Muscle layer of colon (tissue), 2 donors: ENCODE data around the gene F12.

Source experiments
- H3K27ac ChIP-seq: one replicate; pipeline ENCODE4 v1.7.0; 2013; ENCODE audit warnings: low read depth, mild to moderate bottlenecking, low read length, moderate library complexity
- H3K27me3 ChIP-seq, 2 donors: one replicate each; pipeline ENCODE4 v1.7.0; 2013; ENCODE audit warnings: low read length in 2 of 2, mild to moderate bottlenecking in 2 of 2; ENCODE audit not compliant: insufficient read depth in 2 of 2, control insufficient read depth in 1 of 2
- H3K36me3 ChIP-seq: one replicate; pipeline ENCODE4 v1.7.0; 2013; ENCODE audit warnings: mild to moderate bottlenecking, low read length; ENCODE audit not compliant: insufficient read depth
- H3K4me1 ChIP-seq: one replicate; pipeline ENCODE4 v1.7.0; 2013; ENCODE audit warnings: mild to moderate bottlenecking, low read length; ENCODE audit not compliant: insufficient read depth
- H3K4me3 ChIP-seq, 2 donors: one replicate each; pipeline ENCODE4 v1.7.0; 2013; ENCODE audit warnings: low read length in 2 of 2, low read depth in 1 of 2, mild to moderate bottlenecking in 1 of 2, moderate library complexity in 1 of 2
- H3K9ac ChIP-seq: one replicate; pipeline ENCODE4 v1.7.0; 2013; ENCODE audit warnings: low read length
- H3K9me3 ChIP-seq: one replicate; pipeline ENCODE4 v1.7.0; 2013; ENCODE audit warnings: mild to moderate bottlenecking, low read length
- donor health status: abdominal sarcoma.
- donor health status: Adenocarcinoma of cecum.

Gene F12

GRCh38 chr5:177434942-177435738, 25.8 kb upstream of the F12 start:
- Histone ChIP-seq H3K4me1 (peaks cover 14% of the 10 kb centered on the region), H3K36me3 (peaks cover 62% of the 10 kb centered on the region)

DNA sequence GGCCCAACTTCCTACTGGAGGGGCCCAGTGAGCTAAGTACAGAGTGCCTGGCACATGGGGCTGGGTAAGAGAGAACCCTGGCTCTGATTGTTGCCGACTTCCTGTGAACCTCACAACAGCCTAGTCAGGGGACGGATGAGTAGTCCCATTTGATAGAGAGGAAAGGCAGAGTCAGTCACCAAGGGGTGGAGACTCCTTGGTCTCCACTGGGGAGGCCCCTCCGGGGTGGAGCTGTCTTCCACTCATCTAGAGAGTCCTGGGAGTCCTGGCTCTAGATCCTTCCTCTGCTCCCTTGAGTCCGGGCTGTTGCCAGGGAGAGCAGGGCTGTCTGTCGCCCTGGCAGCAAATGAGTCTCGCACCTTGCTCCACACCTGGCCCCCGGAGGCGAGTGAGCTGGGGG, 25.1 kb upstream of the F12 start:
- Histone ChIP-seq H3K27ac (no peak overlapping the region), H3K4me3 (no peak overlapping the region), H3K27me3 (no peaks in the 10 kb centered on the region), H3K9ac (no peak overlapping the region), H3K36me3 (peaks cover 63% of the 10 kb centered on the region), H3K9me3 (no peaks in the 10 kb centered on the region), H3K4me1 (peaks cover 14% of the 10 kb centered on the region)

More at GRCh38 chr5:177434942-177435738, 25.8 kb upstream of the F12 start:
- Histone ChIP-seq H3K9ac (no peak overlapping the region), H3K27me3 (no peaks in the 10 kb centered on the region), H3K27ac (no peak overlapping the region), H3K9me3 (no peaks in the 10 kb centered on the region), H3K4me3 (no peak overlapping the region)

DNA sequence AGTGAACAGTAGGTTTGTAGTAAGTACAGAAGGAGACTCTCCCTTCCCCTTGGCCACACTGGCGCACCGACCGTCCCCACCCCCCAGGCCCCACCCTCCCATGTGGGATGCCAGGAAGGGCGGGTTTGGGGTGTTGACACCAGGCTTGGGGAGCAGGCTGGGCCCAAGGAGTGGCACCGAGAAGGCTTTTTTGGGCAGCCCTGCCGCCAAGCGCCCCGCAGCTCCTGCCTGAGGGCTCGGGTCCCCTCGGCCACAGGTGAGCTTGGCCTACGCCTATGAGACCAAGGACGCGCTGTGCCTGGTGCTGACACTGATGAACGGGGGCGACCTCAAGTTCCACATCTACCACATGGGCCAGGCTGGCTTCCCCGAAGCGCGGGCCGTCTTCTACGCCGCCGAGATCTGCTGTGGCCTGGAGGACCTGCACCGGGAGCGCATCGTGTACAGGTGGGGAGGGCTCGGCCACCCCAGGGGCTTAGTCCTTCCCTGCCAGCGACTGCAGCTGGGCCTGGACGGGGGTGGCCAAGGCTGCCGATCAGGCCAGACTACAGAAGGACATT, 24.4 kb upstream of the F12 start:
- Histone ChIP-seq H3K27me3 (no peaks in the 10 kb centered on the region), H3K9ac (no peak overlapping the region), H3K4me1 (peaks cover 14% of the 10 kb centered on the region), H3K9me3 (no peaks in the 10 kb centered on the region), H3K27ac (no peak overlapping the region), H3K36me3 (peaks cover 63% of the 10 kb centered on the region), H3K4me3 (no peak overlapping the region)

GRCh38 chr5:177432839-177433657, 23.7 kb upstream of the F12 start:
- Histone ChIP-seq H3K36me3 (peaks cover 63% of the 10 kb centered on the region), H3K27ac (no peak overlapping the region), H3K9me3 (no peaks in the 10 kb centered on the region), H3K9ac (no peak overlapping the region), H3K4me3 (no peak overlapping the region), H3K27me3 (no peaks in the 10 kb centered on the region), H3K4me1 (peaks cover 20% of the 10 kb centered on the region)

DNA sequence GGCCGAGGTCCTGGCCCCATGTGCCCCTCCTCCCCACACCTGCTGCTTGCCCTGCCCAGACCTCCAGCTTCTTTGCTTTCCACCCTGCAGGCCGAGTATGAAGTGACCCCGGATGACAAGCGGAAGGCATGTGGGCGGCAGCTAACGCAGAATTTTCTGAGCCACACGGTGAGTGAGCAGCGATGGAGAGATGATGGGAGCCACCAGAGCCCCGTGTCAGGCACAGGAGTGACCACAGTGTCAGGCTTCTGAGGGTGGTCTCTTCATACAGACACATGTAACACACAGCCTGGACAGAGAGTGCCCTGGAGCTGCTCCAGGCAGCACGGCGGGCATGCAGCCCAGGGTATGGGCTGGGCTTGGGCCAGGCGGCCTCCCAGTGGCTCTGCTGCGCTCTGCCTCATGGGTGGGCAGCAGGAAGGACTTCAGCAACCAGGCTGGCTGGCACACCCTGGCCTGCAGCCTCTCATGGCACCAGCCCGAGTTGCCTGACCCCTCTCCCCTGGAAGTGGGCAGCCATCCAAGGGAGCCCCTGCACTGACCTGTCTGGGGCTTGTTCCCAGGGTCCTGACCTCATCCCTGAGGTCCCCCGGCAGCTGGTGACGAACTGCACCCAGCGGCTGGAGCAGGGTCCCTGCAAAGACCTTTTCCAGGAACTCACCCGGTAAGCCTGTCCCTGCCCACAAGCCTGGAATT, 22.9 kb upstream of the F12 start:
- H3K9me3 ChIP-seq = no peaks in the 10 kb centered on the region
- no peaks in the 10 kb centered on the region for H3K27me3 ChIP-seq
- H3K27ac ChIP-seq = no peak overlapping the region
- H3K4me1 ChIP-seq = peaks cover 27% of the 10 kb centered on the region
- no peak overlapping the region for H3K9ac ChIP-seq
- peaks cover 56% of the 10 kb centered on the region for H3K36me3 ChIP-seq
- H3K4me3 ChIP-seq = no peak overlapping the region

DNA sequence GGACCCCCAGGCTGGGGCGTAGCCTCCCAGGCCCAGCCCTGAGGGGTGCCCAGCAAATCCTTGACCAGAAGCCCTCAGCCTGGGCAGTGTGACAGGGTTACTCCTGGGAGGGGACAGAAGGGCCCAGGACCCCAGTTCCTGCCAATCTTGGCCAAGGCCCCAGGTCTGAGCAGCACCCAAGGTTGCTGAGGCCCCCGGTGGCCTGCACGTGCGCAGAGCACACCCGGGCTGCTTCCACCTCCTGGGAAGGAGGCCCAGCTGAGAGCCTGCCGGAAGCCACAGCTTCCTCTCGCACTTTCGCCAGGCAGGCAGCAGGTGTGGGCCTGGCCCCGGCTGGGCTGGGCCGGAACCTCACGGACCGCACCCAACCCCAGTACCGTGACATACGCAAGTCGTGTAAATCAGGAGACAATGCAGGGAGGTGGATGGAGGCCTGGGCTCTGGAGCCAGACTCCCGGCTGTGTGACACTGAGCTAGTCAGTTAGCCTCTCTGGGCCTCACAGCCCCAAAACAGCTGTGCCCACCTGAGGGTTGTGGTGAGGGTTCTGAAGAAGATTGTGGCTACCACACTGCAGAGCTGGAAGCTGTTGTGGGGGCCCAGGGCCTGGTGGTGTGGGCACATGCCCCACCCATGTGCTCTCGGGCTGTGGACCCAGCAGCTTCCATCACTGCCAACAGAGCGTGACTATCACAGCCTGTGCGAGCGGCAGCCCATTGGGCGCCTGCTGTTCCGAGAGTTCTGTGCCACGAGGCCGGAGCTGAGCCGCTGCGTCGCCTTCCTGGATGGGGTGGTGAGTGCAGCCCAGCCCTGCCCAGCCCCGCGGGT, 22.2 kb upstream of the F12 start:
- H3K4me1 ChIP-seq = peaks cover 30% of the 10 kb centered on the region
- peaks cover 52% of the 10 kb centered on the region for H3K36me3 ChIP-seq

DNA sequence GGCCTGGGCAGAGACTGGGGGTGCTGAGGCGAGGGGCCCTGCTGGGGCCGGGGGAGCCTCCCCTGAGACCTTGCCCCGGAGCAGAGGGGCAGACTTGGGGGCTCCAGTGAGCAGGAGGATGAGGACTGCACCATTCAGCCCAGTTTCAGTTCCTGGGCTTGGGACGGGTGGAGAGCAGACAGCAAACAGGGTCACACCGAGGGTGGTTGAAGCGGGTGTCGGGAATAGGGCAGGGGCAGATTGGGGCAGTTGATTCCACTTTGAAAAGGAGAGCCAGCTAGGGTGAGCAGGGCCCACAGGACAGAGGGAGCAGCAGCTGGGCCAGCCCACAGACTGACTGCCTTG, 21.6 kb upstream of the F12 start:
- Histone ChIP-seq H3K9me3 (no peaks in the 10 kb centered on the region), H3K4me1 (peaks cover 30% of the 10 kb centered on the region), H3K9ac (no peak overlapping the region), H3K36me3 (peaks cover 48% of the 10 kb centered on the region), H3K4me3 (no peak overlapping the region), H3K27ac (no peak overlapping the region), H3K27me3 (no peaks in the 10 kb centered on the region)

More for the DNA sequence above, 22.2 kb upstream of the F12 start:
- no peaks in the 10 kb centered on the region for H3K27me3 ChIP-seq
- H3K9ac ChIP-seq = no peak overlapping the region
- H3K4me3 ChIP-seq = no peak overlapping the region
- no peaks in the 10 kb centered on the region for H3K9me3 ChIP-seq
- no peak overlapping the region for H3K27ac ChIP-seq

DNA sequence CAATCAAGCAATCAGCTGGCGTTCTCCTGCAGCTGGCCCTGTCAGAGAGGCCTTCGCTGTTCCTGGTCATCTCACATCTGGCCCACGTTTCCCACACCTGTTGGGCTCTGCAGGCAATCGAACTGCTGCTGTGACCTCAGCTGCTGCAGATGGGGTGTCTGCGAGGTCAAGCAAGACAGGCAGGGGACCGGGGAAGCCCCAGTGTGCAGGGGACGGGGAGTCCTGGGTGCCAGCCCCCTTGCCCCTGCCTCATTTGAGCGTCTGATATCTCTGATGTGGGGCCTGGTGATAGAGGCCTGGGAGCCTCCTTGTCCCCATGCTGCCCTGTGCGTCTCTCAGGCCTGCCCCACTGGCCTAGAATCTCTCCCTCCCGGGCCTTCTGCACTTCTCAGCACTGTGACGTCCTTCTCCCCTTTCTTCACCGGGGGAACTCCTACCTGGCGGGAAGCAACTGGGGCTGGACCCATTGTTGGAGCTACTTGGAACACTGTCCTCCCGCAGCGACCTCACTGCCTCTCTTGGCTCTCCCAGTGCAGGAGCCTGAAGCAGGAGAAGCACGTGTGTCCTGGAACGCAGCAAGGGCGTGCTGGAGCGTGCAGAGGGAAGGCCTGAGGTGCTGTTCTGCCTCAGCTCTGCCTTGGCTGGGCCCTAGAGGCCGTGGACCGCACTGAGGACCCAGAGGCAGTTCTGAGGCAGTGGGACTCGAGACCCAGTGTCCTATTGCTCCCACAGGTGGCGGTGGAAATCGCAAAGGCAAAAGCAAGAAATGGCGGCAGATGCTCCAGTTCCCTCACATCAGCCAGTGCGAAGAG, 21.0 kb upstream of the F12 start:
- H3K9ac ChIP-seq = no peak overlapping the region
- peaks cover 42% of the 10 kb centered on the region for H3K36me3 ChIP-seq
- H3K4me3 ChIP-seq = no peak overlapping the region
- H3K27me3 ChIP-seq = no peaks in the 10 kb centered on the region
- peaks cover 35% of the 10 kb centered on the region for H3K4me1 ChIP-seq
- H3K27ac ChIP-seq = no peak overlapping the region
- H3K9me3 ChIP-seq = no peaks in the 10 kb centered on the region

DNA sequence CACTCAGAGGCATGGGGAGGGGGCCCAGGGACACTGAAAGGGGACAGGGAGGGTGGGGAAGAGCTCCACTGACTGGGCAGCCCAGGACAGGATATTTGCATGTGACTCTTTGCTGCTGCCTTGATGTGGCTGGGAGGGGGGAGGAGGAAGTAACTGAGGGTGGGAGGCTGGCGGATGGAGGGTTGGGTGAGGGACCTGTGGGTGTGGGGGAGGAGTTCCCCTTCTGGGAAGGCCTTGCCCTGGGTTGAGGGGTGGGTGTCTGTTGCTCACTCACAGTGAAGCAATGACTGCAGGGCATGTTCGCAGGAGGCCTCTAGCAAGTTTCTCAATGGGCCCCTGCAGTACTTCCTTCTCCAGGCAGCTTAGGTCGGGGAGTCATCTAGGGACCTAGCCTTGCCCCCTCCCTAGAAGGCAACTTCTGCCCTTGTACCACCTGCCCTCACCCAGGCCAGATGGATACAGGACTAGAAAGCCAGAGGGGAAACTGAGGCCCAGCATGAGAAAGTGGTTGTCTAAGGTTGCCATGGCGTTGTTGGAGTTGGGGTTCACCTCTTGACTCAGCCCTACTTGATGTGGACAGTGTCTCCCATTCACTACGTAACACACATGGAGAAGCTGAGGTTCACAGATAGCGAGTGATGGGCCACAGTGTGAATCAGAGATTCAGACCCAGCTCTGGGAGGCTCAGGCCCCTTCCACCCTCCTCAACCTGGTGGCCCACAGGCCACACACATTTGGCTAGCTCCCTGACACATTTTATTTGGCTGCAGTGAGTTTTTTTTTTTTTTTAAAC, 20.1 kb upstream of the F12 start:
- H3K9me3 ChIP-seq = no peaks in the 10 kb centered on the region
- H3K27ac ChIP-seq = no peak overlapping the region
- H3K36me3 ChIP-seq = peaks cover 33% of the 10 kb centered on the region
- H3K4me3 ChIP-seq = no peak overlapping the region
- no peak overlapping the region for H3K9ac ChIP-seq
- H3K27me3 ChIP-seq = no peaks in the 10 kb centered on the region
- H3K4me1 ChIP-seq = peaks cover 38% of the 10 kb centered on the region
